ENCODE results near the gene ALDH1A1. TPM values are rescaled to one million over a fixed set of nuclear protein-coding genes. Genes with fewer than 3 reads are reported as not detected.

ALDH1A1 gene
- total RNA-seq, 1 donor from 2014 or later: 0.27 TPM

- TF ChIP-seq CTCF (IDR thresholded peaks at IDR 0.05): no peak
- peaks cover 4% of the 10 kb centered on the region for H3K27me3 Mint-ChIP-seq (ENCODE audit: low read depth)
- DNase-seq (ENCODE audit: low spot score): no peak
- H3K4me3 Mint-ChIP-seq (ENCODE audit: unreplicated experiment): no peak overlapping the region
- H3K27ac Mint-ChIP-seq (ENCODE audit: unreplicated experiment): no peak overlapping the region
- no peaks in the 10 kb centered on the region for H3K9me3 Mint-ChIP-seq (ENCODE audit: low read depth)
- H3K4me1 Mint-ChIP-seq (ENCODE audit: low read depth): no peaks in the 10 kb centered on the region
- H3K36me3 Mint-ChIP-seq (ENCODE audit: low read depth): no peaks in the 10 kb centered on the region
Observed at GRCh38 chr9:72925891-72926290, 27.0 kb downstream of the ALDH1A1 start.

- H3K27ac Mint-ChIP-seq (ENCODE audit: unreplicated experiment): no peak overlapping the region
- no peaks in the 10 kb centered on the region for H3K9me3 Mint-ChIP-seq (ENCODE audit: low read depth)
Observed at GRCh38 chr9:72925126-72925789, 27.6 kb downstream of the ALDH1A1 start.

GRCh38 chr9:72924154-72924790 lies 28.6 kb downstream of the ALDH1A1 start:
- no peaks in the 10 kb centered on the region for H3K9me3 Mint-ChIP-seq (ENCODE audit: low read depth)
- no peak overlapping the region for H3K4me3 Mint-ChIP-seq (ENCODE audit: unreplicated experiment)
- no peak overlapping the region for H3K27ac Mint-ChIP-seq (ENCODE audit: unreplicated experiment)
- H3K27me3 Mint-ChIP-seq (ENCODE audit: low read depth): peaks cover 6% of the 10 kb centered on the region
- no peaks in the 10 kb centered on the region for H3K36me3 Mint-ChIP-seq (ENCODE audit: low read depth)
- no peak for TF ChIP-seq CTCF (IDR thresholded peaks at IDR 0.05)
- H3K4me1 Mint-ChIP-seq (ENCODE audit: low read depth): no peaks in the 10 kb centered on the region
- no peak for DNase-seq (ENCODE audit: low spot score)

More at GRCh38 chr9:72925126-72925789, 27.6 kb downstream of the ALDH1A1 start:
- no peak for TF ChIP-seq CTCF (IDR thresholded peaks at IDR 0.05)
- H3K27me3 Mint-ChIP-seq (ENCODE audit: low read depth): peaks cover 4% of the 10 kb centered on the region
- H3K4me3 Mint-ChIP-seq (ENCODE audit: unreplicated experiment): no peak overlapping the region
- no peaks in the 10 kb centered on the region for H3K36me3 Mint-ChIP-seq (ENCODE audit: low read depth)
- no peak for DNase-seq (ENCODE audit: low spot score)
- H3K4me1 Mint-ChIP-seq (ENCODE audit: low read depth): no peaks in the 10 kb centered on the region

GRCh38 chr9:72923077-72923476 lies 29.8 kb downstream of the ALDH1A1 start:
- Mint-ChIP-seq H3K36me3 (ENCODE audit: low read depth) (no peaks in the 10 kb centered on the region), H3K4me3 (ENCODE audit: unreplicated experiment) (no peak overlapping the region), H3K9me3 (ENCODE audit: low read depth) (no peaks in the 10 kb centered on the region)

More at GRCh38 chr9:72923077-72923476, 29.8 kb downstream of the ALDH1A1 start:
- DNase-seq (ENCODE audit: low spot score): no peak
- no peaks in the 10 kb centered on the region for H3K4me1 Mint-ChIP-seq (ENCODE audit: low read depth)
- H3K27ac Mint-ChIP-seq (ENCODE audit: unreplicated experiment): no peak overlapping the region
- TF ChIP-seq CTCF (IDR thresholded peaks at IDR 0.05): no peak
- peaks cover 13% of the 10 kb centered on the region for H3K27me3 Mint-ChIP-seq (ENCODE audit: low read depth)

Measured in chondrocyte (in vitro differentiated cells).